Adrenal gland (tissue), 12 donors: ENCODE results near the gene BPIFB2. TPM values are rescaled to one million over a fixed set of nuclear protein-coding genes. Genes with fewer than 3 reads are reported as not detected.

Experiments used
- DNase-seq, 7 donors: peaks; one replicate each; pipeline ENCODE4 v3.0.0-alpha.2; 2019 to 2020
- H3K27ac ChIP-seq, 5 donors: fragments of 200-600 bp; sonication (generic) in 4 of 5; 1 replicate in 3 of 5; 2 replicates in 2 of 5; pipeline versions ENCODE4 v1.5.1 to v1.8.0; 2016 to 2020; ENCODE audit warnings: mild to moderate bottlenecking in 1 of 5
- H3K27me3 ChIP-seq: fragments of 200-600 bp; 2 replicates; pipeline ENCODE4 v1.8.0; 2021
- H3K36me3 ChIP-seq, 2 donors: fragments of 200-600 bp; replicated peaks in 1 of 2; 1 replicate in 1 of 2; 2 replicates in 1 of 2; pipeline versions ENCODE4 v1.5.1 to v1.8.0; 2018 to 2022
- H3K4me1 ChIP-seq, 2 donors: fragments of 200-600 bp; replicated peaks in 1 of 2; 1 replicate in 1 of 2; 2 replicates in 1 of 2; pipeline versions ENCODE4 v1.5.1 to v1.8.0; 2018 to 2021
- H3K4me3 ChIP-seq, 4 donors: fragments of 200-600 bp; sonication (generic) in 3 of 4; one replicate each; pipeline ENCODE4 v1.5.1; 2016 to 2018
- H3K9me3 ChIP-seq, 3 donors: fragments of 200-600 bp; sonication (generic) in 1 of 3; replicated peaks in 1 of 3; 1 replicate in 2 of 3; 2 replicates in 1 of 3; pipeline versions ENCODE4 v1.5.1 to v1.8.0; 2016 to 2021
- POLR2A ChIP-seq, 2 donors: fragments of 450-650 bp; IDR thresholded peaks; one replicate each; pipeline ENCODE4 v1.6.1; 2017; ENCODE audit warnings: antibody characterized with exemption in 2 of 2, mild to moderate bottlenecking in 2 of 2, moderate library complexity in 1 of 2
- WGBS, 4 donors: extraction: QIAGEN DNeasy Blood & Tissue Kit in 2 of 4; methylation state at CpG; one replicate each; pipeline versions ENCODE4 v1.1.5 to v1.1.7; 2013 to 2017; 5-methylcytosine and 5-hydroxymethylcytosine counted together
- intact Hi-C, 2 donors: fragments of 100-400 bp; cut with DNase I; formaldehyde crosslinking; loops; one replicate each; pipeline versions ENCODE4 v1.14.1 to v1.15.0; 2022 to 2023
- polyA plus RNA-seq, 3 donors: library from polyadenylated mRNA; stranded (reverse); fragments of 200-250 nt in 2 of 3; fragments of 350-450 nt in 1 of 3; fragmentation: Illumina TruSeq in 1 of 3; extraction: RNeasy Lipid Tissue Mini Kit (QIAGEN cat#74804) in 1 of 3; gene quantifications; one replicate each; pipeline ENCODE4 v1.2.3, GENCODE V29; 2013 to 2014
- total RNA-seq, 9 donors: library from RNA; depleted of rRNA in 4 of 9; stranded (reverse); fragments of >200 nt in 4 of 9; fragments of 120-200 nt in 1 of 9; fragmentation: NEBNext Ultra II Directional in 1 of 9; extraction: Animal tissue kit (Norgen Biotek cat#: 25700) in 1 of 9; gene quantifications; one replicate each; pipeline versions ENCODE4 v1.1.0 to v1.2.4, GENCODE V29; 2013 to 2023
- TF ChIP-seq, protein P1 (sequence below), 6 experiments: fragments of 450-650 bp in 4 of 6; fragments of 200-600 bp in 2 of 6; sonication (generic) in 1 of 6; IDR thresholded peaks; 1 replicate in 5 of 6; 2 replicates in 1 of 6; pipeline versions ENCODE4 v1.5.1 to v1.8.0; 2016 to 2021; ENCODE audit warnings: antibody characterized with exemption in 6 of 6, mild to moderate bottlenecking in 2 of 6, moderate library complexity in 1 of 6
- donor health status: healthy with polysubstance abuse.
- donor health status: Bipolar disorder and iron deficiency.
- donor health status: DM: yes; HTN: yes; CAD: no.
- donor health status: DM: no; HTN: no; CAD: no.
- donor health status: DM: no; HTN: no; CAD: no.
- donor health status: DM: yes; HTN: yes; CAD: no.

Gene BPIFB2
- total and polyA plus RNA-seq, 12 donors, result 0.15 TPM; not detected in 11

DNA sequence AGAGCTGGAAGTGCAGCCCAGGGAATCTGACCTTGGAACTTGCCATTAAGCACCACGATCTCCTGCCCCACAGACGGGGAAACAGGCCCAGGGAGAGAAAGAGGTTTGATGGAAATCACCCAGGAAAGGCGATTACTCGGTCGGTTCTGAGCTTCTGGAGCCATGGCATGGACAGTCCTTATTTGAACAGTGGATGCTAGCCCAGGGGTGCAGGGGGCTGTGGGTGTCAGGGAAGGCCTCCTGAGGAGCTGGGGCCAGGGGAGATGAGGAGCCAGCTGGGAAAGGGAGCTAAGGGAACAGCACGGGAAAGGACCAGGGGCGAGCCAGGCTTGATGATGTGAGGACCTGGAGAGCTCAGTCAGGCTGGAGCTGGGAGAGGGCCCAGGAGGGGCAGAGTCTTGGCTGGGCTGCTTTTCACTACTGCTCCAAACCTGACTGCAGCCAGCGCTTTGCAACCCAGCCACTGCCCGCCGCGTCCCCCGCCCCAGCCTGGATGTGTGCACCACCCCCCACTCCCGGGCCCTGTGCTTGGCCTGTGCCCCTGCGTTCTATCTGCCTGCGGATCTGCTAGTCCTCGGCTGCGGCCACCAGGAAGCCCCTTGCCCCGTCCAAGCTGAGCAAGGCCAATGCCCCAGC lies 21.1 kb upstream of the BPIFB2 start:
- H3K9me3 ChIP-seq, result no peaks in the 10 kb centered on the region
- H3K4me1 ChIP-seq, result no peaks in the 10 kb centered on the region
- H3K27ac ChIP-seq, result no peak overlapping the region
- intact Hi-C loops, result no loop called here
- H3K27me3 ChIP-seq, result no peaks in the 10 kb centered on the region
- no peak for DNase-seq
- WGBS, 4 donors, result 70 to 79% (median 75%) methylated on average over 11 to 18 of the region's 18 CpGs
- H3K4me3 ChIP-seq, result no peak overlapping the region
- H3K36me3 ChIP-seq, result no peaks in the 10 kb centered on the region
- no peak for TF ChIP-seq POLR2A (IDR thresholded peaks at IDR 0.05)
- TF ChIP-seq, protein P1, sequence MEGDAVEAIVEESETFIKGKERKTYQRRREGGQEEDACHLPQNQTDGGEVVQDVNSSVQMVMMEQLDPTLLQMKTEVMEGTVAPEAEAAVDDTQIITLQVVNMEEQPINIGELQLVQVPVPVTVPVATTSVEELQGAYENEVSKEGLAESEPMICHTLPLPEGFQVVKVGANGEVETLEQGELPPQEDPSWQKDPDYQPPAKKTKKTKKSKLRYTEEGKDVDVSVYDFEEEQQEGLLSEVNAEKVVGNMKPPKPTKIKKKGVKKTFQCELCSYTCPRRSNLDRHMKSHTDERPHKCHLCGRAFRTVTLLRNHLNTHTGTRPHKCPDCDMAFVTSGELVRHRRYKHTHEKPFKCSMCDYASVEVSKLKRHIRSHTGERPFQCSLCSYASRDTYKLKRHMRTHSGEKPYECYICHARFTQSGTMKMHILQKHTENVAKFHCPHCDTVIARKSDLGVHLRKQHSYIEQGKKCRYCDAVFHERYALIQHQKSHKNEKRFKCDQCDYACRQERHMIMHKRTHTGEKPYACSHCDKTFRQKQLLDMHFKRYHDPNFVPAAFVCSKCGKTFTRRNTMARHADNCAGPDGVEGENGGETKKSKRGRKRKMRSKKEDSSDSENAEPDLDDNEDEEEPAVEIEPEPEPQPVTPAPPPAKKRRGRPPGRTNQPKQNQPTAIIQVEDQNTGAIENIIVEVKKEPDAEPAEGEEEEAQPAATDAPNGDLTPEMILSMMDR (IDR thresholded peaks at IDR 0.05), result no peak

DNA sequence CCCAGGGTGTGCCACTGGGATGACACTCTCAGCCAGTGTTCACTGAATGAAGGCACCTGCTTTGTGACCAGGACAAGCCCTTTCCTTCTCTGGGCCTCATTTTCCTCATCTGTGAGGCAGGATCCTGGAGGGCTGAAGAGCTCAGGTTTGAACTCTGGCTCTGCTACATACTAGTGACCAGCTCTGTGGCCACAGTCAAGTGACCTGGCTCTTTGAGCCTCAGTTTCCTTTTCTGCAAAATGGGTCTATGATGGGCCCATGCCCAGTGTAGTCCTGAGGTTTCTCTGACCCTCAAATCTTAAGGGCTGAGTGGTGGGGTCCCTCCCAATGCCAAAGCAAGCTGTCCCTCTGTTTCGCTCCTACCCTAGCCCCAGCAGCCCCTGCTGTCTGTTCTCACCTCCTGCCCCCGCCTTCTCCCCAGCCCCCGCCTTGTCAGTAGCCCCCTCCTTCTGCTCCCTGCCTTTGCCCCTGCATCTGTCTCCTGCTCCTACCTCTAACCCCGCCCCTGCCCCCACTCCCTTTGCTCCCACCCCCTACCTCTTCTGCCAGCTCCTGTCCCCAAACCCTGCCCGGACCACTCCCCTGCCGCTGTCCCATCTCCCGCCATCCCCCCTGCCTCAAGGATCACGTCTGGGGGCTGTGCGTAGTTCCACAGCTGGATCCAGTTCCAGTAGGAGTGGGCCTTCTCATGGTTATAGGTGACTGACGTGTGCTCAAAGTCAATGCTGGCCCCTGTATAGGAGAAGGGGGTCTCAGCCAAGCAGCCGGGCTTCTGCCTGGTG lies 20.3 kb upstream of the BPIFB2 start:
- intact Hi-C loops, result no loop called here
- H3K27me3 ChIP-seq, result no peaks in the 10 kb centered on the region
- no peak for DNase-seq
- no peaks in the 10 kb centered on the region for H3K36me3 ChIP-seq
- H3K27ac ChIP-seq, result no peak overlapping the region
- no peak overlapping the region for H3K4me3 ChIP-seq
- H3K4me1 ChIP-seq, result no peaks in the 10 kb centered on the region
- TF ChIP-seq, protein P1 (IDR thresholded peaks at IDR 0.05), result no peak
- no peak for TF ChIP-seq POLR2A (IDR thresholded peaks at IDR 0.05)
- 71 to 85% (median 83%) methylated on average over 10 to 11 of the region's 11 CpGs for WGBS, 4 donors
- no peaks in the 10 kb centered on the region for H3K9me3 ChIP-seq

DNA sequence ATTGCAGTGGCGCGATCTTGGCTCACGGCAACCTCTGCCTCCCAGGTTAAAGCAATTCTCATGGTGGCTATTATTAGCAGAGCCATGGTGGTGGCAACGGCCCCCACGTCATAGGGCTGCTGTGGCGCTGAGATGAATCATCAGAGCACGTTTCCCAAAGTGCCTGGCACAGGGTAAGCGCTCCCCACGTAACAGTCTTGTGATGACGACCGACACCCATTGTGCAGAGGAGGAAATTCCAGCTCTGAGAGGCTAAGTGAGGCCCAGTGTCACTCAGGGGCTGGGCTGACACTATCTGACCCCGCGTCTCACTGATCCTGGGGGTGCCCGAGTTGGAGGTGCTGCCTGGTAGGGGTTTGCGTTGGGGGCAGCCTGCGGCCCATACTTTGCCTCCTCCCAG lies 19.5 kb upstream of the BPIFB2 start:
- TF ChIP-seq POLR2A (IDR thresholded peaks at IDR 0.05), result no peak
- TF ChIP-seq, protein P1 (IDR thresholded peaks at IDR 0.05), result no peak
- Histone ChIP-seq H3K27me3 (no peaks in the 10 kb centered on the region), H3K4me3 (no peak overlapping the region), H3K27ac (no peak overlapping the region), H3K9me3 (no peaks in the 10 kb centered on the region), H3K36me3 (no peaks in the 10 kb centered on the region), H3K4me1 (no peaks in the 10 kb centered on the region)
- no peak for DNase-seq
- WGBS, 4 donors, result 73 to 84% (median 81%) methylated on average over 8 to 16 of the region's 16 CpGs
- intact Hi-C loops, result no loop called here

DNA sequence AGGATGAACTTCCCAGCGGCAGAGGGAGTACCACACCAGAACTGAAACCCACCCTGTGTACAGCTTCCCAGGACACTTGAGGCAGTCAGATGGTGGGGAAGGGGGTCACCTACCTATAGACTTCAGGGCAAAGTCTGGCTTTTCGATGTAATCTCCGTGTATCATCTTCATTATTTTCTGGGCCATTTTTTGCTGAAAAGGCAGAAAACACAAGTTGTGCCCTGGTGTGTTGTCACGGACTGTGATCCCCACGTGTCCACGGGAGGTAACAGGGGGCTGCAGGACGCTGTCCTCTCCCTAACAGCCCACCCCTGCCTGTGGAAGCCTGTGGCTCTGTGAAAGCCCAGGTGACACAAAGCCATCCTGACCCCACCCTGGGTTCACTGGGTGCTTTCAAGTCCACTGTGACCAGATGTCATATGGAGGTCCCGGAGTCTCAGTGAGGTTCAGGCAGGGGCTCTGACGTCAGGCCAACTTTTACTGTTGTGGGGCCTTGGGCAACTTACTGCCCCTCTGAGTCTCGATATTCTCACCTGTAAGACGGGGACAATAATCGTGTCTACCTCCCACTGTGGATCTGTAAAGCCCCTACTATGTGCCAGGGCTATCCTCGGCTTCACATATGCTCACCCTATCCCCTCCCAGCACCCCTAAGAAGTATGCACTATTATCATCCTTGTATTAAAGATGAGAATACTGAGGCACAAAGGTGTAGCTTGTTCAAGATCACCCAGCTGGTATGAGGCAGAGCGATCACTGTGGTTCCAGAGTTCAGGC lies 17.8 kb upstream of the BPIFB2 start:
- no peak for DNase-seq
- Histone ChIP-seq H3K27ac (no peak overlapping the region), H3K4me1 (no peaks in the 10 kb centered on the region), H3K27me3 (no peaks in the 10 kb centered on the region), H3K36me3 (no peaks in the 10 kb centered on the region), H3K9me3 (no peaks in the 10 kb centered on the region), H3K4me3 (no peak overlapping the region)
- intact Hi-C loops, result no loop called here
- no peak for TF ChIP-seq POLR2A (IDR thresholded peaks at IDR 0.05)
- TF ChIP-seq, protein P1 (IDR thresholded peaks at IDR 0.05), result no peak
- 81 to 86% (median 83%) methylated on average over 13 to 14 of the region's 14 CpGs for WGBS, 4 donors
